Heart right ventricle (tissue), 16 donors: Measurements from ENCODE around the gene PDZK1IP1. TPM values are rescaled to one million over a fixed set of nuclear protein-coding genes. Genes with fewer than 3 reads are reported as not detected.

ENCODE experiments used
- ATAC-seq, 8 donors: fragments of 200-7000 bp; cut with Tn5 transposase; one replicate each; pipeline ENCODE4 v1.9.1; 2020; ENCODE audit warnings: mild to moderate bottlenecking in 8 of 8, moderate library complexity in 8 of 8, moderate number of reproducible peaks in 1 of 8
- DNase-seq, 2 donors: peaks; one replicate each; pipeline ENCODE4 v3.0.0-alpha.2; 2020
- H3K27ac ChIP-seq, 10 donors: fragments of 200-600 bp; sonication (generic) in 2 of 10; one replicate each; pipeline versions ENCODE4 v1.5.0 to v1.8.0; 2020 to 2022; ENCODE audit warnings: mild to moderate bottlenecking in 3 of 10
- H3K27me3 ChIP-seq, 7 donors: fragments of 200-600 bp; one replicate each; pipeline ENCODE4 v1.8.0; 2021 to 2022; ENCODE audit warnings: mild to moderate bottlenecking in 2 of 7
- H3K36me3 ChIP-seq, 9 donors: fragments of 200-600 bp; sonication (generic) in 1 of 9; one replicate each; pipeline versions ENCODE4 v1.5.0 to v1.8.0; 2020 to 2022; ENCODE audit warnings: mild to moderate bottlenecking in 2 of 9
- H3K4me1 ChIP-seq, 9 donors: fragments of 200-600 bp; sonication (generic) in 1 of 9; one replicate each; pipeline versions ENCODE4 v1.5.0 to v1.8.0; 2020 to 2022; ENCODE audit warnings: mild to moderate bottlenecking in 4 of 9
- H3K4me3 ChIP-seq, 10 donors: fragments of 200-600 bp; sonication (generic) in 2 of 10; one replicate each; pipeline versions ENCODE4 v1.5.0 to v1.8.0; 2020 to 2022; ENCODE audit warnings: mild to moderate bottlenecking in 7 of 10, moderate library complexity in 2 of 10
- H3K9me3 ChIP-seq, 11 donors: fragments of 200-600 bp in 10 of 11; sonication (generic) in 2 of 11; one replicate each; pipeline versions ENCODE4 v1.5.0 to v1.8.0; 2013 to 2022; ENCODE audit warnings: mild to moderate bottlenecking in 2 of 11, control low read depth in 1 of 11, moderate library complexity in 1 of 11
- WGBS, 2 donors: extraction: QIAGEN DNeasy Blood & Tissue Kit; methylation state at CpG; one replicate each; pipeline ENCODE4 v1.1.7; 2013; ENCODE audit warnings: inconsistent platforms in 1 of 2; 5-methylcytosine and 5-hydroxymethylcytosine counted together
- intact Hi-C, 10 donors: fragments of 100-400 bp; cut with DNase I; formaldehyde crosslinking; loops; one replicate each; pipeline versions ENCODE4 v1.11.1 to v1.14.2; 2022
- polyA plus RNA-seq, 2 donors: library from polyadenylated mRNA; stranded (reverse); fragments of 200-250 nt; gene quantifications; one replicate each; pipeline ENCODE4 v1.2.3, GENCODE V29; 2013
- total RNA-seq, 10 donors: library from RNA; stranded (reverse); fragmentation: NEBNext Ultra II Directional in 3 of 10; extraction: Animal tissue kit (Norgen Biotek cat#: 25700) in 3 of 10; gene quantifications; one replicate each; pipeline versions ENCODE4 v1.2.1 to v1.2.4, GENCODE V29; 2021 to 2023
- TF ChIP-seq, protein P1 (sequence below), 9 donors: fragments of 200-600 bp; sonication (generic) in 2 of 9; IDR thresholded peaks; one replicate each; pipeline versions ENCODE4 v1.5.0 to v1.8.0; 2021 to 2022; ENCODE audit warnings: antibody characterized with exemption in 9 of 9, mild to moderate bottlenecking in 5 of 9, moderate library complexity in 1 of 9
- donor health status: Arrhythmogenic right ventricular cardiomyopathy.
- donor health status: ischemic (EF 13 %, LVEDD 7.1; RV severe dilation, severe dysfunction).
- donor health status: healthy with polysubstance abuse.
- donor health status: DM: no; HTN: yes; CAD: no.
- donor health status: DM: no; HTN: no; CAD: no.
- donor health status: ischemic (EF 25% LVEDD 6.9; RV normal size, moderate dysfunction).
- donor health status: ischemic (EF 25% LVEDD 5.7; RV mildly dilated, moderate dysfunction).
- donor health status: healthy.
- donor health status: DM: yes; HTN: yes; CAD: no.
- donor health status: Ischemic cardiomyopathy.
- donor health status: ischemic (EF 35%, LVEDD 5.7; RV mildly dilated, moderate dysfunction).
- donor health status: nonischemic (EF 11% LVEDD 7.7; RV severe dilation, severe dysfunction).
- donor health status: DM: yes; HTN: yes; CAD: no.
- donor health status: PGD.
- donor health status: ischemic (EF 29% LVEDD 5.4; RV normal size, mild dysfunction).
- donor health status: nonischemic (EF 23%, LVEDD 6.1; RV moderate dilation, normal function).

The PDZK1IP1 gene
- total and polyA plus RNA-seq, 12 donors = 0.23 to 0.78 (median 0.48) TPM; not detected in 8

- 52 to 53% methylated on average over 3 of the region's 3 CpGs for WGBS, 2 donors
- Histone ChIP-seq H3K4me1 (peaks cover 3 to 18% (median 13%) of the 10 kb centered on the region in 9 donors), H3K27me3 (peaks cover 0 to 34% (median 13%) of the 10 kb centered on the region in 7 donors), H3K27ac (no peak overlapping the region), H3K36me3 (no peaks in the 10 kb centered on the region), H3K9me3 (no peaks in the 10 kb centered on the region), H3K4me3 (no peak overlapping the region)
- ATAC-seq = no peak
- TF ChIP-seq, protein P1, sequence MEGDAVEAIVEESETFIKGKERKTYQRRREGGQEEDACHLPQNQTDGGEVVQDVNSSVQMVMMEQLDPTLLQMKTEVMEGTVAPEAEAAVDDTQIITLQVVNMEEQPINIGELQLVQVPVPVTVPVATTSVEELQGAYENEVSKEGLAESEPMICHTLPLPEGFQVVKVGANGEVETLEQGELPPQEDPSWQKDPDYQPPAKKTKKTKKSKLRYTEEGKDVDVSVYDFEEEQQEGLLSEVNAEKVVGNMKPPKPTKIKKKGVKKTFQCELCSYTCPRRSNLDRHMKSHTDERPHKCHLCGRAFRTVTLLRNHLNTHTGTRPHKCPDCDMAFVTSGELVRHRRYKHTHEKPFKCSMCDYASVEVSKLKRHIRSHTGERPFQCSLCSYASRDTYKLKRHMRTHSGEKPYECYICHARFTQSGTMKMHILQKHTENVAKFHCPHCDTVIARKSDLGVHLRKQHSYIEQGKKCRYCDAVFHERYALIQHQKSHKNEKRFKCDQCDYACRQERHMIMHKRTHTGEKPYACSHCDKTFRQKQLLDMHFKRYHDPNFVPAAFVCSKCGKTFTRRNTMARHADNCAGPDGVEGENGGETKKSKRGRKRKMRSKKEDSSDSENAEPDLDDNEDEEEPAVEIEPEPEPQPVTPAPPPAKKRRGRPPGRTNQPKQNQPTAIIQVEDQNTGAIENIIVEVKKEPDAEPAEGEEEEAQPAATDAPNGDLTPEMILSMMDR (IDR thresholded peaks at IDR 0.05) = no peak
- intact Hi-C loops = loop anchor here in 6 of 10 donors (5.0 to 10.0 kb wide), 6 partner anchors 234 to 544 kb away; partner anchors contain the start of gene FOXE3 (in 1 of the 6)
- DNase-seq = no peak
Observed at GRCh38 chr1:47180603-47181094, 9.2 kb downstream of the PDZK1IP1 start.

DNA sequence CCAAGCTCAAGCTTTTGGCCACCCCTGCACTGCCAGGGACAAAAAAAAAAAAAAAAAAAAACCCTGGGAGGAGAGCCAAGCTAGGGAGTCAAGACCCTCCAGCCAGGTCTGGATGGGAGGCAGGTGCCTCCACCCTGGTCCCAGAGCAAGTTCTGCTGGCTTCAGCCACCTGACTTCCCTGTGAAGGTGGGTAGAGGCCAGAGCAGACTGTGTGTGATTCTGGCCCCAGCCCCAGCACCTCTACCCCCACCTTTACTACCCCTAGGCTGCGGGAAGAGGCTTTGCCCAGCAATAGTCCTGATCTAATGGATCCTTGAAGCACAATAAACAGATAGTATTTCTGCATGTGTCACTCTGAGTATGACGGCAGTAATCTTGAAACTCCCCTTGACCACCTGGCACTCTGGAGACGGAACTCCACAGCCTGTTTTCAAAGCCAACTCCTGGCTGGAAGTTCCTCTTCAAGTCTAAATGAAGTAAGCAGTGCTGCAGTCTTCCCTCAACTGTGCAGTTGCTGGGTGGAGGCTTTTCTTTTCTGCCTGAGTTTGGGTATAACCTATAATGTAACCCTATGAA lies 9.8 kb downstream of the PDZK1IP1 start:
- Histone ChIP-seq H3K27me3 (peaks cover 0 to 36% (median 13%) of the 10 kb centered on the region in 7 donors), H3K27ac (no peak overlapping the region), H3K36me3 (no peaks in the 10 kb centered on the region), H3K4me1 (peaks cover 3 to 18% (median 13%) of the 10 kb centered on the region in 9 donors), H3K9me3 (no peaks in the 10 kb centered on the region), H3K4me3 (peak overlapping the region in 5 of 10 donors; percentile 48 to 58 (median 52))
- WGBS, 2 donors = 53 to 63% methylated on average over 3 of the region's 3 CpGs
- no peak for ATAC-seq
- intact Hi-C loops = loop anchor here (1.0 to 10.0 kb wide), 12 partner anchors 82 to 547 kb away; partner anchors contain the start of genes FOXD2 (in 1 of the 10) and FOXE3 (in 1 of the 10)
- DNase-seq = no peak
- TF ChIP-seq, protein P1 (IDR thresholded peaks at IDR 0.05) = no peak

DNA sequence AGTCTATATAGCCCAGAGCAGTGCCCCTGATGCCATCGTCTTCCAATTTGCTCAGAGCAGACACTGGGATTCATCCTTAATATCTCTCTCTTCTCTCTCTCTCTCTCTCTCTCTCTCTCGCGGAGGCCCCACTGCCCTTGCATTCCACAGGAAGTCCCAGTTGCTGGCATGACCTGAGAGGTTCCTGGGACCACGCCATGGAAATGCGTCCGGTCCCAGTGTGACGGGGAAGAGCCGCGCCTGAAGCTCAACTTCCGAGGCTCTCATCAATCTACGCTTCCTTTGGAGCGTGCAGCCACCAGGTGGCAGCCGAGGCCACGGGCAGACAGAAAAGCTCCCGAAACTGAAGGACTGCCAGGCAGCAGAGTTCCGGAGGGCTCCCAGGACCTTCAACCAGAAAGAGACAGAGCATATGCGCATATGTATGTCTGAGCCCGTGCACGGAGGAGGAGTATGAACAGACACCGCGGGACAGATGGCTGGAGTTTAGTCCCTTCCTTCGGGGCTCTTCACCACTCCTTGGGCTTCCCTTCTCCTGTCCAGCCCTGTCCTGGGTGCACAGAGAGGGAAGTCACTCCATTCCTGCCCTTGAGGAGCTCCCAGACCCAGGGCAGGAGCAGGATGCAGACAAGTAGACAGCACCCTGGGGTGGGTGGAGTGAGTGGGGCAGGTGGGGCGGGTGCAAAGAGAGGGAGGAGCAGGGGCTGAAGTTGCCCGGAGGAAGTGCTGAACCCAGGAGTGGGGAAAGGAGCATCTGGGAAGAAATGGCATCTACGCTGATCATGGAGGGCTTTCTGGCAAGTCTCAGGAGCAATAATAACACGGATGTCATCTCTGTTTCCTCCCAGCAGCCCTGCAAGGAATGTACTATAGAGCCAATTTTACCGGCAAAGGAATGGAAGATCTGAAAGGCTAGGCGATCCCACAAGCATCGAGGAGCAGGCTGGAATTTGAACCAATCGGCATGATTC lies 10.5 kb downstream of the PDZK1IP1 start:
- H3K27ac ChIP-seq = no peak overlapping the region
- peaks cover 0 to 40% (median 13%) of the 10 kb centered on the region in 7 donors for H3K27me3 ChIP-seq
- intact Hi-C loops = loop anchor here in 6 of 10 donors (1.0 to 10.0 kb wide), 8 partner anchors 83 to 548 kb away; partner anchors contain the start of gene FOXD2 (in 1 of the 6)
- ATAC-seq (peak; percentile 87 to 94 (median 90)), DNase-seq (peak; percentile 88 to 89)
- WGBS, 2 donors = 5 to 8% methylated on average over 28 to 30 of the region's 30 CpGs
- H3K9me3 ChIP-seq = no peaks in the 10 kb centered on the region
- H3K4me3 ChIP-seq = peak overlapping the region in 9 of 10 donors; percentile 27 to 58 (median 49)
- H3K36me3 ChIP-seq = no peaks in the 10 kb centered on the region
- peaks cover 3 to 19% (median 13%) of the 10 kb centered on the region in 9 donors for H3K4me1 ChIP-seq
- TF ChIP-seq, protein P1 (IDR thresholded peaks at IDR 0.05) = peak; percentile 83 to 96 (median 90)

DNA sequence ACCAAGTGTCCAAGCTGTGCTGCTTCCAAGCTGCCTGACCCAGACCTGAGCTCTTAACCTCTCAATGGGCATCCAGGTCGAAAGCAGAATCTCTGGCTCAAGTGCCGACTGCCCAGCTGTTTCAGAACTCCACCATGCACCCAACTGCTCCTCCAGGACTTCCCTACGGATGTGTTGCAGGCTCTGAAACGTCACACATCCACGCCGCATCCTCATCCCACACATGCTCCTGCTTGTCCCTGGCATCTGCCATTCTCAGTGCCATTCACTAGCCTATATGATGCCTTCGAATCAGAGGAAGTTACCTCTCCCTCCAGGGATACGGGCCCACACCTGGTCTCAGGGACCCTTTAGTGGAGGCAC lies 11.2 kb downstream of the PDZK1IP1 start:
- Histone ChIP-seq H3K27me3 (peaks cover 0 to 40% (median 15%) of the 10 kb centered on the region in 7 donors), H3K4me1 (peaks cover 3 to 19% (median 13%) of the 10 kb centered on the region in 9 donors), H3K4me3 (peak overlapping the region in 3 of 10 donors; percentile 48 to 55 (median 49)), H3K36me3 (no peaks in the 10 kb centered on the region), H3K27ac (no peak overlapping the region), H3K9me3 (no peaks in the 10 kb centered on the region)
- no peak for ATAC-seq
- no peak for DNase-seq
- 70 to 72% methylated on average over 8 of the region's 8 CpGs for WGBS, 2 donors
- intact Hi-C loops = loop anchor here in 6 of 10 donors (1.0 to 10.0 kb wide), 8 partner anchors 84 to 549 kb away; partner anchors contain the start of gene FOXD2 (in 1 of the 6)
- TF ChIP-seq, protein P1 (IDR thresholded peaks at IDR 0.05) = no peak
